Measurements from ENCODE around the gene MCUR1.

DNA sequence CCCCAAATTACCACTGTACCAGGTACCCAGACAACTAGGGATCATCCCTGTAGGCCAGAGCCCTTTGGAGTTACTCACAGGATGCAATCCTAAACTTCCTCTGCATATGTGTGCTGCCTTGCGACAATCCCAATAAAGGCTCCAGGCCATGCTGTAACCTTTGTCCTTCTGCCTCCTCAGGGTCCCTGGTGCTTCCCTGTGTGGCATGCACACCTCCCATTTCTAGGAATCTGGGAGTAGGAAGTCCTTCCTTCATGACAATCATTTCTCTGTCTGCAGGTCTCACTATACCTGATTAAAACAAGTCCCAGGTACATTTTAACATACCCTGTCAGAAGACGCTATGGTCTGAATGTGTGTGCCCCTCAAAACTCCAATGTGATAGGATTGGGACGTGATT lies 37.0 kb upstream of the MCUR1 start:
- no peak for TF ChIP-seq POLR2A (IDR thresholded peaks at IDR 0.05)
- no peak for TF ChIP-seq POLR2AphosphoS5 (IDR thresholded peaks at IDR 0.05)
- TF ChIP-seq, protein P1, sequence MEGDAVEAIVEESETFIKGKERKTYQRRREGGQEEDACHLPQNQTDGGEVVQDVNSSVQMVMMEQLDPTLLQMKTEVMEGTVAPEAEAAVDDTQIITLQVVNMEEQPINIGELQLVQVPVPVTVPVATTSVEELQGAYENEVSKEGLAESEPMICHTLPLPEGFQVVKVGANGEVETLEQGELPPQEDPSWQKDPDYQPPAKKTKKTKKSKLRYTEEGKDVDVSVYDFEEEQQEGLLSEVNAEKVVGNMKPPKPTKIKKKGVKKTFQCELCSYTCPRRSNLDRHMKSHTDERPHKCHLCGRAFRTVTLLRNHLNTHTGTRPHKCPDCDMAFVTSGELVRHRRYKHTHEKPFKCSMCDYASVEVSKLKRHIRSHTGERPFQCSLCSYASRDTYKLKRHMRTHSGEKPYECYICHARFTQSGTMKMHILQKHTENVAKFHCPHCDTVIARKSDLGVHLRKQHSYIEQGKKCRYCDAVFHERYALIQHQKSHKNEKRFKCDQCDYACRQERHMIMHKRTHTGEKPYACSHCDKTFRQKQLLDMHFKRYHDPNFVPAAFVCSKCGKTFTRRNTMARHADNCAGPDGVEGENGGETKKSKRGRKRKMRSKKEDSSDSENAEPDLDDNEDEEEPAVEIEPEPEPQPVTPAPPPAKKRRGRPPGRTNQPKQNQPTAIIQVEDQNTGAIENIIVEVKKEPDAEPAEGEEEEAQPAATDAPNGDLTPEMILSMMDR (IDR thresholded peaks at IDR 0.05), result no peak

All from breast epithelium (tissue), 3 donors.